ENCODE data around the gene PSPC1. TPM values are rescaled to one million over a fixed set of nuclear protein-coding genes. Genes with fewer than 3 reads are reported as not detected.

Gene PSPC1
- polyA plus RNA-seq, 1 donor from 2014 or later: 166 TPM

DNA sequence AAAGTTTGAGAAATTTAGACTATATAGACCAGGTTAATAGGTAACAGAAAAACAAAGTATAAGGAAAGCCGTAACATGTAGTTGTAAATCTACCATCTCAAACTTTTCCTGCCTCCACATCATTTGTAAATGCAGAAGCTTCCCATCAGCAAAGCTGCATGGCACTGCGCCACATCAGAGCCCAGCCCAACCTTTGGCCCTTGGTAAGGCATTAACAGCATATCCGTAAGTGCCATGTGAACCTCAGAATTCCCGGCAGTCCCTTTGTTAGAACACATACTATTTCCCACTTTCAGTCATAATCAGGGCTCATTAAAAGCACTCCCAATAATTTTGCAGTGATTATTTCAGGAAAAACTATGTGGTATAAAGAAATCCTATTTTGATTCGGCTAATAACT lies 97.7 kb downstream of the PSPC1 start:
- no peaks in the 10 kb centered on the region for H4K20me1 ChIP-seq (ENCODE audit: insufficient read depth)
- H3K9me2 ChIP-seq (ENCODE audit: insufficient read depth, low read length): no peaks in the 10 kb centered on the region
- no peak overlapping the region for H3K9ac ChIP-seq (ENCODE audit: low read length)
- no peaks in the 10 kb centered on the region for H3K9me3 ChIP-seq (ENCODE audit: low read length)
- TF ChIP-seq RAD21 (conservative IDR thresholded peaks at IDR 0.05) (no peak), EP300 (conservative IDR thresholded peaks at IDR 0.05; ENCODE audit: poor library complexity, severe bottlenecking) (no peak), MXI1 (conservative IDR thresholded peaks at IDR 0.05; ENCODE audit: poor library complexity, severe bottlenecking) (no peak), SMC3 (conservative IDR thresholded peaks at IDR 0.05; ENCODE audit: poor library complexity) (no peak), TAF1 (IDR thresholded peaks at IDR 0.05; ENCODE audit: low read depth) (no peak), POLR2AphosphoS5 (IDR thresholded peaks at IDR 0.05) (no peak), EZH2 (IDR thresholded peaks at IDR 0.05; ENCODE audit: borderline replicate concordance, insufficient read depth, low read length, poor library complexity, severe bottlenecking) (no peak)
- TF ChIP-seq, protein P1, sequence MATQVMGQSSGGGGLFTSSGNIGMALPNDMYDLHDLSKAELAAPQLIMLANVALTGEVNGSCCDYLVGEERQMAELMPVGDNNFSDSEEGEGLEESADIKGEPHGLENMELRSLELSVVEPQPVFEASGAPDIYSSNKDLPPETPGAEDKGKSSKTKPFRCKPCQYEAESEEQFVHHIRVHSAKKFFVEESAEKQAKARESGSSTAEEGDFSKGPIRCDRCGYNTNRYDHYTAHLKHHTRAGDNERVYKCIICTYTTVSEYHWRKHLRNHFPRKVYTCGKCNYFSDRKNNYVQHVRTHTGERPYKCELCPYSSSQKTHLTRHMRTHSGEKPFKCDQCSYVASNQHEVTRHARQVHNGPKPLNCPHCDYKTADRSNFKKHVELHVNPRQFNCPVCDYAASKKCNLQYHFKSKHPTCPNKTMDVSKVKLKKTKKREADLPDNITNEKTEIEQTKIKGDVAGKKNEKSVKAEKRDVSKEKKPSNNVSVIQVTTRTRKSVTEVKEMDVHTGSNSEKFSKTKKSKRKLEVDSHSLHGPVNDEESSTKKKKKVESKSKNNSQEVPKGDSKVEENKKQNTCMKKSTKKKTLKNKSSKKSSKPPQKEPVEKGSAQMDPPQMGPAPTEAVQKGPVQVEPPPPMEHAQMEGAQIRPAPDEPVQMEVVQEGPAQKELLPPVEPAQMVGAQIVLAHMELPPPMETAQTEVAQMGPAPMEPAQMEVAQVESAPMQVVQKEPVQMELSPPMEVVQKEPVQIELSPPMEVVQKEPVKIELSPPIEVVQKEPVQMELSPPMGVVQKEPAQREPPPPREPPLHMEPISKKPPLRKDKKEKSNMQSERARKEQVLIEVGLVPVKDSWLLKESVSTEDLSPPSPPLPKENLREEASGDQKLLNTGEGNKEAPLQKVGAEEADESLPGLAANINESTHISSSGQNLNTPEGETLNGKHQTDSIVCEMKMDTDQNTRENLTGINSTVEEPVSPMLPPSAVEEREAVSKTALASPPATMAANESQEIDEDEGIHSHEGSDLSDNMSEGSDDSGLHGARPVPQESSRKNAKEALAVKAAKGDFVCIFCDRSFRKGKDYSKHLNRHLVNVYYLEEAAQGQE (IDR thresholded peaks at IDR 0.05; ENCODE audit: borderline replicate concordance): no peak
- TF ChIP-seq, protein P2, sequence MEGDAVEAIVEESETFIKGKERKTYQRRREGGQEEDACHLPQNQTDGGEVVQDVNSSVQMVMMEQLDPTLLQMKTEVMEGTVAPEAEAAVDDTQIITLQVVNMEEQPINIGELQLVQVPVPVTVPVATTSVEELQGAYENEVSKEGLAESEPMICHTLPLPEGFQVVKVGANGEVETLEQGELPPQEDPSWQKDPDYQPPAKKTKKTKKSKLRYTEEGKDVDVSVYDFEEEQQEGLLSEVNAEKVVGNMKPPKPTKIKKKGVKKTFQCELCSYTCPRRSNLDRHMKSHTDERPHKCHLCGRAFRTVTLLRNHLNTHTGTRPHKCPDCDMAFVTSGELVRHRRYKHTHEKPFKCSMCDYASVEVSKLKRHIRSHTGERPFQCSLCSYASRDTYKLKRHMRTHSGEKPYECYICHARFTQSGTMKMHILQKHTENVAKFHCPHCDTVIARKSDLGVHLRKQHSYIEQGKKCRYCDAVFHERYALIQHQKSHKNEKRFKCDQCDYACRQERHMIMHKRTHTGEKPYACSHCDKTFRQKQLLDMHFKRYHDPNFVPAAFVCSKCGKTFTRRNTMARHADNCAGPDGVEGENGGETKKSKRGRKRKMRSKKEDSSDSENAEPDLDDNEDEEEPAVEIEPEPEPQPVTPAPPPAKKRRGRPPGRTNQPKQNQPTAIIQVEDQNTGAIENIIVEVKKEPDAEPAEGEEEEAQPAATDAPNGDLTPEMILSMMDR (IDR thresholded peaks at IDR 0.05; ENCODE audit: poor library complexity, severe bottlenecking): no peak
- no peaks in the 10 kb centered on the region for H3K36me3 ChIP-seq (ENCODE audit: insufficient read depth, low read length)
- no peaks in the 10 kb centered on the region for H3K79me2 ChIP-seq (replicated peaks; ENCODE audit: insufficient read depth, low read length)
- H3K4me2 ChIP-seq (ENCODE audit: low read length): no peak overlapping the region
- no peak overlapping the region for H3K4me3 ChIP-seq (ENCODE audit: low read length)
- H3K27ac ChIP-seq (ENCODE audit: low read length): no peak overlapping the region
- H3F3A ChIP-seq (ENCODE audit: insufficient read depth, low read length, poor library complexity, severe bottlenecking): no peaks in the 10 kb centered on the region
- no peaks in the 10 kb centered on the region for H3K27me3 ChIP-seq (ENCODE audit: insufficient read depth, low read depth, low read length)
- H2AFZ ChIP-seq (ENCODE audit: low read depth, low read length): no peak overlapping the region

GRCh38 chr13:19681517-19681916 lies 101.2 kb downstream of the PSPC1 start:
- H4K20me1 ChIP-seq (ENCODE audit: insufficient read depth): no peaks in the 10 kb centered on the region
- H3K9me2 ChIP-seq (ENCODE audit: insufficient read depth, low read length): no peaks in the 10 kb centered on the region
- no peaks in the 10 kb centered on the region for H3F3A ChIP-seq (ENCODE audit: insufficient read depth, low read length, poor library complexity, severe bottlenecking)
- no peak overlapping the region for H3K4me2 ChIP-seq (ENCODE audit: low read length)
- H3K9ac ChIP-seq (ENCODE audit: low read length): no peak overlapping the region
- no peaks in the 10 kb centered on the region for H3K79me2 ChIP-seq (replicated peaks; ENCODE audit: insufficient read depth, low read length)
- peaks cover 4% of the 10 kb centered on the region for H3K36me3 ChIP-seq (ENCODE audit: insufficient read depth, low read length)
- H3K27ac ChIP-seq (ENCODE audit: low read length): no peak overlapping the region
- H3K27me3 ChIP-seq (ENCODE audit: insufficient read depth, low read depth, low read length): no peaks in the 10 kb centered on the region
- H2AFZ ChIP-seq (ENCODE audit: low read depth, low read length): no peak overlapping the region
- H3K9me3 ChIP-seq (ENCODE audit: low read length): no peaks in the 10 kb centered on the region
- TF ChIP-seq, protein P1 (IDR thresholded peaks at IDR 0.05; ENCODE audit: borderline replicate concordance): no peak
- TF ChIP-seq POLR2AphosphoS5 (IDR thresholded peaks at IDR 0.05): no peak
- TF ChIP-seq SMC3 (conservative IDR thresholded peaks at IDR 0.05; ENCODE audit: poor library complexity): no peak
- no peak for TF ChIP-seq EZH2 (IDR thresholded peaks at IDR 0.05; ENCODE audit: borderline replicate concordance, insufficient read depth, low read length, poor library complexity, severe bottlenecking)
- TF ChIP-seq, protein P2 (IDR thresholded peaks at IDR 0.05; ENCODE audit: poor library complexity, severe bottlenecking): no peak
- TF ChIP-seq MXI1 (conservative IDR thresholded peaks at IDR 0.05; ENCODE audit: poor library complexity, severe bottlenecking): no peak
- TF ChIP-seq TAF1 (IDR thresholded peaks at IDR 0.05; ENCODE audit: low read depth): no peak
- no peak for TF ChIP-seq RAD21 (conservative IDR thresholded peaks at IDR 0.05)
- no peak for TF ChIP-seq EP300 (conservative IDR thresholded peaks at IDR 0.05; ENCODE audit: poor library complexity, severe bottlenecking)
- H3K4me3 ChIP-seq (ENCODE audit: low read length): no peak overlapping the region
